GM19099 (cell line): ENCODE measurements around the gene BCAS3.

ENCODE experiments used
- POLR2A ChIP-seq: IDR thresholded peaks from 3 replicates; pipeline ENCODE4 v1.6.1; 2011; ENCODE audit warnings: low read depth; ENCODE audit not compliant: insufficient read length; ENCODE audit errors: extremely low read depth

BCAS3 gene

GRCh38 chr17:61415374-61416210 is 737.9 kb downstream of the BCAS3 start:
- no peak for TF ChIP-seq POLR2A

- no peak for TF ChIP-seq POLR2A
Observed at GRCh38 chr17:61416211-61416539, 738.5 kb downstream of the BCAS3 start.

- no peak for TF ChIP-seq POLR2A
Observed at GRCh38 chr17:61416540-61417363, 739.1 kb downstream of the BCAS3 start.

GRCh38 chr17:61418449-61418848 is 740.8 kb downstream of the BCAS3 start:
- no peak for TF ChIP-seq POLR2A

GRCh38 chr17:61419496-61420046 is 741.9 kb downstream of the BCAS3 start:
- no peak for TF ChIP-seq POLR2A

GRCh38 chr17:61420052-61420451 is 742.4 kb downstream of the BCAS3 start:
- no peak for TF ChIP-seq POLR2A

GRCh38 chr17:61420745-61421398 is 743.2 kb downstream of the BCAS3 start:
- TF ChIP-seq POLR2A: no peak

GRCh38 chr17:61421460-61421859 is 743.8 kb downstream of the BCAS3 start:
- no peak for TF ChIP-seq POLR2A

GRCh38 chr17:61422116-61422799 is 744.6 kb downstream of the BCAS3 start:
- no peak for TF ChIP-seq POLR2A

- TF ChIP-seq POLR2A: no peak
Observed at GRCh38 chr17:61422869-61423268, 745.2 kb downstream of the BCAS3 start.

- no peak for TF ChIP-seq POLR2A
Observed at GRCh38 chr17:61423967-61424649, 746.5 kb downstream of the BCAS3 start.

GRCh38 chr17:61425682-61426481 is 748.2 kb downstream of the BCAS3 start:
- TF ChIP-seq POLR2A: no peak

GRCh38 chr17:61426482-61427304 is 749.0 kb downstream of the BCAS3 start:
- TF ChIP-seq POLR2A: no peak

GRCh38 chr17:61427567-61427966 is 749.9 kb downstream of the BCAS3 start:
- TF ChIP-seq POLR2A: no peak
